H9 (cell line): ENCODE measurements around the gene TTC39B. TPM values are rescaled to one million over a fixed set of nuclear protein-coding genes. Genes with fewer than 3 reads are reported as not detected.

Source experiments
- DNase-seq: peaks from one replicate; pipeline ENCODE4 v3.0.0-alpha.2; 2017
- H2AFZ ChIP-seq: one replicate; pipeline ENCODE4 v1.6.1; 2013; ENCODE audit warnings: mild to moderate bottlenecking, low read length, control low read depth, moderate library complexity
- H2AK5ac ChIP-seq: 2 replicates; pipeline ENCODE4 v1.6.1; 2013; ENCODE audit warnings: low read length, control low read depth, mixed read lengths; ENCODE audit not compliant: insufficient read length
- H2BK120ac ChIP-seq: one replicate; pipeline ENCODE4 v1.6.1; 2013; ENCODE audit warnings: low read depth, mild to moderate bottlenecking, low read length, control low read depth, inconsistent platforms; ENCODE audit not compliant: poor library complexity, severe bottlenecking
- H2BK12ac ChIP-seq: 2 replicates; pipeline ENCODE4 v1.6.1; 2013; ENCODE audit warnings: low read length, control low read depth, mixed read lengths, low read depth; ENCODE audit not compliant: insufficient read length
- H2BK15ac ChIP-seq: 2 replicates; pipeline ENCODE4 v1.6.1; 2013; ENCODE audit warnings: low read depth, low read length, control low read depth
- H2BK20ac ChIP-seq: one replicate; pipeline ENCODE4 v1.6.1; 2013; ENCODE audit warnings: low read depth, mild to moderate bottlenecking, low read length, control low read depth, inconsistent platforms; ENCODE audit not compliant: poor library complexity, severe bottlenecking
- H2BK5ac ChIP-seq: 2 replicates; pipeline ENCODE4 v1.6.1; 2013; ENCODE audit warnings: low read length, control low read depth, mixed read lengths; ENCODE audit not compliant: insufficient read length
- H3K14ac ChIP-seq: 2 replicates; pipeline ENCODE4 v1.6.1; 2013; ENCODE audit warnings: low read length, control low read depth; ENCODE audit not compliant: insufficient read depth
- H3K18ac ChIP-seq: 2 replicates; pipeline ENCODE4 v1.6.1; 2013; ENCODE audit warnings: low read depth, mild to moderate bottlenecking, mixed read lengths, low read length, control low read depth; ENCODE audit not compliant: insufficient read length
- H3K23ac ChIP-seq: 2 replicates; pipeline ENCODE4 v1.6.1; 2013; ENCODE audit warnings: low read length, control low read depth, mixed read lengths, low read depth; ENCODE audit not compliant: insufficient read length
- H3K23me2 ChIP-seq: 2 replicates; pipeline ENCODE4 v1.6.1; 2013; ENCODE audit warnings: low read depth, mild to moderate bottlenecking, mixed read lengths, low read length, control low read depth; ENCODE audit not compliant: insufficient read length, poor library complexity, severe bottlenecking
- H3K27ac ChIP-seq: 2 replicates; pipeline ENCODE4 v1.5.1; 2013; ENCODE audit warnings: low read length, control low read depth, mixed read lengths, low read depth; ENCODE audit not compliant: insufficient read length
- H3K27me3 ChIP-seq: 2 replicates; pipeline ENCODE4 v1.6.1; 2013; ENCODE audit warnings: low read length, control low read depth, inconsistent platforms; ENCODE audit not compliant: insufficient read depth
- H3K4ac ChIP-seq: 2 replicates; pipeline ENCODE4 v1.6.1; 2013; ENCODE audit warnings: low read depth, mild to moderate bottlenecking, control low read depth, inconsistent platforms, low read length, moderate library complexity
- H3K4me1 ChIP-seq: 2 replicates; pipeline ENCODE4 v1.6.1; 2013; ENCODE audit warnings: low read length, control low read depth, inconsistent platforms; ENCODE audit not compliant: insufficient read depth
- H3K4me2 ChIP-seq: 2 replicates; pipeline ENCODE4 v1.6.1; 2013; ENCODE audit warnings: low read length, control low read depth, mixed read lengths; ENCODE audit not compliant: insufficient read length, insufficient read depth
- H3K56ac ChIP-seq: 2 replicates; pipeline ENCODE4 v1.6.1; 2013; ENCODE audit warnings: low read depth, mild to moderate bottlenecking, mixed read lengths, low read length, control low read depth; ENCODE audit not compliant: insufficient read length
- H3K79me1 ChIP-seq: 2 replicates; pipeline ENCODE4 v1.6.1; 2013; ENCODE audit warnings: low read depth, mild to moderate bottlenecking, moderate library complexity, low read length, control low read depth, inconsistent platforms; ENCODE audit not compliant: insufficient read depth, poor library complexity, severe bottlenecking
- H3K79me2 ChIP-seq: 2 replicates; pipeline ENCODE4 v1.6.1; 2013; ENCODE audit warnings: low read length, control low read depth, inconsistent platforms; ENCODE audit not compliant: insufficient read depth
- H3K9ac ChIP-seq: 2 replicates; pipeline ENCODE4 v1.6.1; 2013; ENCODE audit warnings: low read length, control low read depth, mixed read lengths; ENCODE audit not compliant: insufficient read length; ENCODE audit errors: extremely low read depth
- H3K9me3 ChIP-seq: one replicate; pipeline ENCODE4 v1.6.1; 2013; ENCODE audit warnings: low read depth, low read length, inconsistent platforms; ENCODE audit not compliant: control insufficient read depth
- H3T11ph ChIP-seq: one replicate; pipeline ENCODE4 v1.6.1; 2013; ENCODE audit warnings: mild to moderate bottlenecking, low read length, control low read depth, inconsistent platforms
- H4K20me1 ChIP-seq: one replicate; pipeline ENCODE4 v1.6.1; 2013; ENCODE audit not compliant: control insufficient read depth, insufficient read length, insufficient read depth
- H4K5ac ChIP-seq: 2 replicates; pipeline ENCODE4 v1.6.1; 2013; ENCODE audit warnings: low read depth, mild to moderate bottlenecking, mixed read lengths, low read length, control low read depth; ENCODE audit not compliant: insufficient read length
- H4K8ac ChIP-seq: replicated peaks from 2 replicates; pipeline ENCODE4 v1.6.1; 2013; ENCODE audit warnings: low read length, control low read depth, mixed read lengths, low read depth; ENCODE audit not compliant: insufficient read length
- H4K91ac ChIP-seq: 2 replicates; pipeline ENCODE4 v1.6.1; 2013; ENCODE audit warnings: low read depth, mild to moderate bottlenecking, moderate library complexity, mixed read lengths, low read length, control low read depth; ENCODE audit not compliant: insufficient read length
- H3K27ac Mint-ChIP-seq, 3 experiments: 2 replicates in 2 of 3; 3 replicates in 1 of 3; pipeline ENCODE4 v1.8.0; 2020 to 2021; ENCODE audit warnings: mixed read lengths in 3 of 3, mild to moderate bottlenecking in 1 of 3, moderate library complexity in 1 of 3
- H3K27me3 Mint-ChIP-seq: 2 replicates; pipeline ENCODE4 v1.8.0; 2021; ENCODE audit warnings: low read depth, mild to moderate bottlenecking, moderate library complexity, mixed read lengths
- H3K36me3 Mint-ChIP-seq, 3 experiments: 2 replicates in 2 of 3; 3 replicates in 1 of 3; pipeline ENCODE4 v1.8.0; 2020 to 2021; ENCODE audit warnings: low read depth in 3 of 3, mixed read lengths in 3 of 3; ENCODE audit not compliant: insufficient read depth in 1 of 3
- H3K4me1 Mint-ChIP-seq, 2 experiments: 2 replicates each; pipeline ENCODE4 v1.8.0; 2020; ENCODE audit warnings: mixed read lengths in 2 of 2
- H3K4me3 Mint-ChIP-seq, 2 experiments: 2 replicates in 1 of 2; 3 replicates in 1 of 2; pipeline ENCODE4 v1.8.0; 2020 to 2021; ENCODE audit warnings: mild to moderate bottlenecking in 2 of 2, mixed read lengths in 2 of 2, moderate library complexity in 1 of 2
- H3K9me3 Mint-ChIP-seq, 2 experiments: 2 replicates in 1 of 2; 3 replicates in 1 of 2; pipeline ENCODE4 v1.8.0; 2020; ENCODE audit warnings: mild to moderate bottlenecking in 2 of 2, mixed read lengths in 2 of 2, moderate library complexity in 1 of 2
- WGBS: extraction: QIAGEN DNeasy Blood & Tissue Kit; methylation state at CpG from one replicate; pipeline ENCODE4 v1.1.7; 2013; ENCODE audit warnings: missing lambda C conversion rate, low lambda C conversion rate, mixed read lengths; ENCODE audit not compliant: insufficient read length; ENCODE audit errors: extremely low coverage; 5-methylcytosine and 5-hydroxymethylcytosine counted together
- total RNA-seq: library from RNA; stranded (reverse); gene quantifications from 2 replicates; pipeline ENCODE4 v1.2.1, GENCODE V29; 2021
- TF ChIP-seq, protein P1 (sequence below): fragments of 200-600 bp; sonication (generic); conservative IDR thresholded peaks from 3 replicates; pipeline ENCODE4 v1.8.0; 2021; ENCODE audit warnings: antibody characterized with exemption, mild to moderate bottlenecking

TTC39B gene
- total RNA-seq, 1 experiment from 2014 or later: 8.2 TPM

GRCh38 chr9:15299374-15299939, 7.6 kb downstream of the TTC39B start:
- H3K4me1 Mint-ChIP-seq: peaks cover 17 to 20% of the 10 kb centered on the region in 2 experiments
- DNase-seq: no peak
- no peaks in the 10 kb centered on the region for H3K27me3 ChIP-seq
- H3K4ac ChIP-seq: no peak overlapping the region
- H3K27me3 Mint-ChIP-seq: no peaks in the 10 kb centered on the region
- H3K36me3 Mint-ChIP-seq: peaks cover 20 to 23% (median 21%) of the 10 kb centered on the region in 3 experiments
- H3K79me1 ChIP-seq: no peaks in the 10 kb centered on the region
- H3K23me2 ChIP-seq: no peaks in the 10 kb centered on the region
- H3K4me3 Mint-ChIP-seq: no peak overlapping the region
- no peak overlapping the region for H3K27ac Mint-ChIP-seq
- no peak overlapping the region for H2AFZ ChIP-seq
- no peak overlapping the region for H2BK120ac ChIP-seq
- H4K91ac ChIP-seq: no peak overlapping the region
- H2BK5ac ChIP-seq: no peak overlapping the region
- WGBS: no CpG with 5 or more reads among the region's 6 CpGs
- H4K8ac ChIP-seq: no peak overlapping the region
- H2BK20ac ChIP-seq: no peak overlapping the region
- no peak overlapping the region for H2AK5ac ChIP-seq
- H4K5ac ChIP-seq: no peak overlapping the region
- no peak overlapping the region for H3K4me2 ChIP-seq
- no peaks in the 10 kb centered on the region for H4K20me1 ChIP-seq
- no peak overlapping the region for H2BK12ac ChIP-seq
- H3K18ac ChIP-seq: no peak overlapping the region
- no peaks in the 10 kb centered on the region for H3K9me3 ChIP-seq
- H3K27ac ChIP-seq: no peak overlapping the region
- no peaks in the 10 kb centered on the region; the same call in 1 of the 2 replicates for H3K79me2 ChIP-seq
- TF ChIP-seq, protein P1, sequence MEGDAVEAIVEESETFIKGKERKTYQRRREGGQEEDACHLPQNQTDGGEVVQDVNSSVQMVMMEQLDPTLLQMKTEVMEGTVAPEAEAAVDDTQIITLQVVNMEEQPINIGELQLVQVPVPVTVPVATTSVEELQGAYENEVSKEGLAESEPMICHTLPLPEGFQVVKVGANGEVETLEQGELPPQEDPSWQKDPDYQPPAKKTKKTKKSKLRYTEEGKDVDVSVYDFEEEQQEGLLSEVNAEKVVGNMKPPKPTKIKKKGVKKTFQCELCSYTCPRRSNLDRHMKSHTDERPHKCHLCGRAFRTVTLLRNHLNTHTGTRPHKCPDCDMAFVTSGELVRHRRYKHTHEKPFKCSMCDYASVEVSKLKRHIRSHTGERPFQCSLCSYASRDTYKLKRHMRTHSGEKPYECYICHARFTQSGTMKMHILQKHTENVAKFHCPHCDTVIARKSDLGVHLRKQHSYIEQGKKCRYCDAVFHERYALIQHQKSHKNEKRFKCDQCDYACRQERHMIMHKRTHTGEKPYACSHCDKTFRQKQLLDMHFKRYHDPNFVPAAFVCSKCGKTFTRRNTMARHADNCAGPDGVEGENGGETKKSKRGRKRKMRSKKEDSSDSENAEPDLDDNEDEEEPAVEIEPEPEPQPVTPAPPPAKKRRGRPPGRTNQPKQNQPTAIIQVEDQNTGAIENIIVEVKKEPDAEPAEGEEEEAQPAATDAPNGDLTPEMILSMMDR: no peak
- H3T11ph ChIP-seq: no peak overlapping the region
- H3K9me3 Mint-ChIP-seq: peaks cover 10% of the 10 kb centered on the region in 2 experiments
- no peak overlapping the region for H3K23ac ChIP-seq
- H2BK15ac ChIP-seq: no peak overlapping the region
- peaks cover 5% of the 10 kb centered on the region; the same call in 1 of the 2 replicates for H3K4me1 ChIP-seq
- H3K14ac ChIP-seq: no peak overlapping the region
- no peak overlapping the region for H3K9ac ChIP-seq
- no peak overlapping the region for H3K56ac ChIP-seq
